NCI-H2107 treated with DMSO at 0.1 percent for 48 hours (cell line): ENCODE measurements around the gene ANTXR1.

Source experiments
- DNase-seq: peaks from one replicate; lab custom pipeline; 2025; ENCODE audit not compliant: unreplicated experiment; lab: John Stamatoyannopoulos, UW

ANTXR1 gene

DNA sequence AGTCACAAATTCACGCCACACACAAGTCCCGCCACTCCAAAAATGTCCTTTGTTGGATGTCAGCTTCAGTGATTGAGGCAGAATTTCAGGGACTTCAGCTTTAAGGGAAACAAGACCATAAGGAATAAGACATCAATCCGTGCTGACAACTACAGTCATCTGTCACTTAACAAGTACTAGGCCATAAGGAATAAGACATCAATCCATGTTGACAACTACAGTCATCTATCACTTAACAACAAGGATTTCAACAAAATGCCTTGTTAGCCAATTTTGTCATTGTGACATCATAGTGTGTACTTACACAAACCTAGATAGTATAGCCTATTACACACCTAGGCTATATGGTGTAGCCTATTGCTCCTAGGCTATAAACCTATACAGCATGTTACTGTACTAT lies 58.0 kb downstream of the ANTXR1 start:
- DNase-seq, result no peak

DNA sequence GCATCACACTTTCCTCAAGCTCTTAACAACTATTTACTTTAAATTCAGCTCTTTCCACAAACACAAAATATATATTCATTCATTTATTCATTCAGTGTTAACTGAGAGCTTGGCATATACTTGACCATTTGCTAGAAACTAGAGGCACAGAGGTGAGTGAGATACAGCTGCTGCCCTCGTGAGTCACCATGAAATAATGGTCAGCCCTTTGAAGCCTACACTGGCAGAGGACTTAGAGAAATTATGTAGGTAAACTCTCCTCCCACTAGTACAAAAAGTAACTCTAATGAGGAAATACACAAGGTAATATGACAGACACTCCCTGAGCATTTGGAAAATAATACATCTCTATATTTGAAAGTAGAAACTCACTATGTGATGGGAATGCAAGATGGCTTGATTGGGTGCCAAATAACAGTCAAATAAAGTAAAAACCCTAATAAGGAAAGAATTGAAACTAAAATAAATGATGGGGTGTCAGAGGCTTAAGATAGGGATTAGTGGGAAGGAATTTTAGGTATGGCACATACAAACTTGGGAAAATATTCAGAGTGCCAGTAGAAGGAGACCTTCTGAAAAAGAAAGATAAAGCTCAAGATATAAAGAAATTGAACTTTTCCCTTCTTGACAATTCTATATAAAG lies 61.1 kb downstream of the ANTXR1 start:
- no peak for DNase-seq

GRCh38 chr2:69074918-69075317 lies 61.9 kb downstream of the ANTXR1 start:
- no peak for DNase-seq

DNA sequence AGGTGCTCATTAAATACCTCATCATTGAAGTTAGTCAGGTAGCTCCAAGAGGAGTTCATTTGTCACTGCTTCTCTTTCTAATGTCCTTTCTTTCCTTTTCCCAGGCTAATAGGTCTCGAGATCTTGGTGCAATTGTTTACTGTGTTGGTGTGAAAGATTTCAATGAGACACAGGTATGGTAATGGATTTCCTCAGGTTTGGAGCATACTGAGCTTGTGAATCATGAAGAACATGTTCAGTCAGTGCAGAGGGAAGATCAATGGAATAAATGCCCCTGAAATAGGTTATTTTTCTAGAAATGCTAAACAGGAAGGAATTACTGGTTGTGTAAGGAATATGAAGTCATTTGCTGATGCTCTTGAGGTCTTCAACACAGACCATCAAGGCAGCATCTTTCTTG lies 62.5 kb downstream of the ANTXR1 start:
- no peak for DNase-seq

GRCh38 chr2:69076601-69077000 lies 63.6 kb downstream of the ANTXR1 start:
- no peak for DNase-seq

- DNase-seq, result no peak
These were observed 64.4 kb downstream of the ANTXR1 start for GRCh38 chr2:69077252-69077950.

DNA sequence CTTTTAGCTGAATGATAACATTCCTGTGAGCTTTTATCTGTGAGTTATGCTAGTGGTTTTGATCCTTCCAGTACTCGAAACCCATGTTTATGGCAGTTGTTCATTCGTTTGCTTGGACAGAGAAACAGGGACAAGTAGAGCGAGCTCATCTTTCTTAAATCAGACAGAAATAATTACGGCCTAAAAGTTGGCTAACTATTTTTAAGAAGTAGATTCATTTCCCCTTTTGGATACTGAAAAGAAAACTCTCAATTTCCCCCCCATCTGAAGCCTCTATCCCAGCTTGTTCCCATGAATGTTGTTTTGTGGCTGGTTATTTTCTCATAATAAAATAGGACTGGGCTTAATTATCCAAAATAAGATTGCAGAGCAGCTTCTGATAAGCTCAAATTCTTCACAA lies 67.1 kb downstream of the ANTXR1 start:
- no peak for DNase-seq

DNA sequence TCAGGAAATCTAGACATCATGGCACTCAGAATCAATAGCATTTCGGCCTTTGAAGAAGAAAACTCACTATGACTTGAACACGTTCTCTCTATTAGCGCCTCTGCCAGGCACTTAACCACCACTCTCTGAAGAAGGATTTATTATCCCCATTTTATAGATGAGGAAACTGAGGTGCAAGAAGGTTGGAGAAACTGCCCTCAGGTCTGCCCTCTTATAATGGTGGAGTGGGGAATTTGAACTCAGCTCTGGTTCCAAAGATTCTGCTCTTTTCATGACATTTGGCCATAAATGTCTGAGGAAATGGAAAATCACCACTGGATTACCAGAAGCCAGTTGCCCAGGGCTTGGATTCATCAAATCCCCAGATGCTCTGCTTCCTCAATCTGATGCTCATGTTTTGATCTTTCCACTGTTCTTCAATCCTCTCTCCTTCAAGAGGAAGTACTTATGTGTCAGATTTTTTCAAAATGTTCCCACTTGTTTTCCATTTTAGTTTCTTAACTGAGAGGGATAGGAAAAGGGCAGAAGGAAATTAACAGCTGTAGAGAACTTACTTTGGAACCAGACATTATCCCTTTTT lies 68.1 kb downstream of the ANTXR1 start:
- no peak for DNase-seq

DNA sequence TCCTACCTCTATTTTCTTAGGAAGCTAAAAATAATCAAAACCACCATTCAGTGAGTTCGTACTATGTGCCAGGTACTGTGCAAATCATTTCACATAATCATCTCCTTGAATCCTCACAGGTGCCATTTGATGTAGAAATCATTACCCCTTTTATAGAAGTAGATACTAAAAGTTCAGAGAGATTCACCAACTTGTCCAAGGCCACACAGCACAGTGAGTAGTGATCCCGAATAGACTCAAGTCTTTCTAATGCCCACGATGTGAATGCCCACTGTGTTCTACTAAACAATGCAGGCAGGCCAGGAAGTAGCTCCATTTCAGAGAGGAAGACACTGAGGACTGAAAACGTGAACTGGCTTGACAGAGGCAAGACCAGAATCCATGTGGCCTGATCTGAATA lies 68.8 kb downstream of the ANTXR1 start:
- DNase-seq, result no peak

DNA sequence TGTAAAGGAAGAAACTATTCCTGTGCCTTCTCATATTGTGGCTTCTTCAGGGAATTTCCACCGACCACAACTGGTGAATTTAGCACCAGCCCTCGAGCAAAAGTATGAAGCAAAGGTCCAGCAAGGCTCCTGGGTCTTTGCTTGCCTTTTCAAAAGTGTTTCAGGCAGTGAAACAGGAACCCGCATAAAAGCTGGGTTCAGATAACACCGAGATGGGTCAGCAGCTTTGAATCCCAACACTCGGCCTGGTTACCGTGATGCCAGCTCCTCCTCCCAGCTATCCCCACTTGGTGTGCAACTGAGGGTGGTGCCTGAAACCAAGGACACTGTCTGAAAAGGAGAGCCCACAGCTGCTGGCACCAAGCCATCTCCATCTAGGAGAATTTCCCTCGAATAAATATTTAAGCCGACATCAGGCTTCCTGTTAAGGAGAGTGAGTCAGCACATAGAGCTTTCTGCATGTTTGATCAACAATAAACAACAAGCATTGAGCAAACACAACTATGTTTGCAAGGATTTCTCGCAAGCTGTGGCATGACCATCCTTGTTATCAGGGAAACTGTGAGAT lies 69.5 kb downstream of the ANTXR1 start:
- DNase-seq, result peak; percentile 10

- DNase-seq, result no peak
These were observed 70.3 kb downstream of the ANTXR1 start for GRCh38 chr2:69083235-69083748.

DNA sequence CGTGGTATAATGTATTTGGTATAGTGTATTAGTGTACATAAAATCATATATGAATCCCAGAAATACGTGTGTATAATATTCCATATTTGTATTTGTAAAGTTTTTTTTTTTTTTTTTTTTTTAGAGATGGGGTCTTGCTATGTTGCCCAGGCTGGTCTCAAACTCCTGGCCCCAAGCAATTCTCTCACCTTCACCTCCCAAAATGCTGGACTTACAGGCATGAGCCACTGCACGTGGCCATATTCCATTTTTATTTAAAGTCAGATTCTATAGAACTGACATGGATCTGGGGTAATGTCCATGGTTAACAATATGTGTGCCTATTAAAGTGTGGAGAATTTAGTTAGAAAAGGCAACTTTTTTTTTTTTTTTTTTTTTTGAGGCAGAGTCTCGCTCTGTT lies 71.5 kb downstream of the ANTXR1 start:
- no peak for DNase-seq

DNA sequence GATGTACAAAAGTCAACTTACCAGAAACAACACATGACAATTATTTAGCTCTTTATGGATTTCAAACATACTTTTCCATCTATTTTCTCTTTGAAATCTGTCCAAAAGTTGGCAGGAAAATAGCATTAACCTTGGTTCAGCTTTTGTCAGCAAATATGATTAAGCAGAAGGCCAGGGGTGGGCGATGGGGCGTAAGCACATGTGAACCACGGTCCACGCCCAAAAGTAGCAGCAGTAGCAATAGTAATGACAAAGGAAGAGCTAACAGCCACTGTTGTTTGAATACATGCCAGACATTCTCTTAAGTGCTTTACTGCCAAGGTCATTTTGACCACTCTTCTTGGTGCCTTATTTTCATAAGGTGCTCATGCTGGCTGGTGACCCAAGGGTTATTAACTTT lies 73.5 kb downstream of the ANTXR1 start:
- DNase-seq, result no peak

GRCh38 chr2:69087211-69087911 lies 74.4 kb downstream of the ANTXR1 start:
- no peak for DNase-seq

DNA sequence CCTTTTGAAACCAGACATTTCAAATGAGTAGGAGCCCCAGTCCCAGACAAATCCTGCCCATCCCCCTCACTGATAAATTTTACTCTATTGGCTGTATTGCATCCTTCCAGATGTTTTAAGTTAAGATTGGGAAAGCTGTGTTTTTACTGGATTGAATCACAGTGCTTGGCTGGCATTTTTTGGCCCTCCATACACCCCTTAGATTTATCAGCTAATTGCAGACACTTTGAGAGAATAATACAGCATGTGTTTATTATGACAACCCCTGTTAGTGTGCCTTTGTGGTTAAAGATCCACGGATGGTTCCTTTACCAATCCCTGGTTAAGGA lies 74.9 kb downstream of the ANTXR1 start:
- no peak for DNase-seq

DNA sequence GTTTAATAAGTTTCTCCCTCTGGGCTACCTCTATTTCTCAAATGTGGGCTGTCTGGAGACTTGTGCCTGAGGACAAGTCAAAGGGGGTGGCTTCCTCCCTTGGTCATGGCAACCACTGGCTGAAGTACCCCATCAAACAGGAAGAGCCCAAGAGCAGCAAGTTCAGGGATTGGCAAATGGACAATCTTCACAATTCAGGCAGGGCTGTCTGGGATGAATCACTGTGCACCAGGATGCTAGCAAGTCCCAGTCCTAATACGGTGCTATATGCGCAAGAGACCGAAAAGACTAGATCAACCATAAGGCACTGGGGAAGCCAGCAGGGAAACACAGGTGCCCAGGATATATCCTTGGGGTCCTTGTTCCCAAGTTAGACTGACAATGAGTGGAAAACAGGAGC lies 75.5 kb downstream of the ANTXR1 start:
- no peak for DNase-seq

DNA sequence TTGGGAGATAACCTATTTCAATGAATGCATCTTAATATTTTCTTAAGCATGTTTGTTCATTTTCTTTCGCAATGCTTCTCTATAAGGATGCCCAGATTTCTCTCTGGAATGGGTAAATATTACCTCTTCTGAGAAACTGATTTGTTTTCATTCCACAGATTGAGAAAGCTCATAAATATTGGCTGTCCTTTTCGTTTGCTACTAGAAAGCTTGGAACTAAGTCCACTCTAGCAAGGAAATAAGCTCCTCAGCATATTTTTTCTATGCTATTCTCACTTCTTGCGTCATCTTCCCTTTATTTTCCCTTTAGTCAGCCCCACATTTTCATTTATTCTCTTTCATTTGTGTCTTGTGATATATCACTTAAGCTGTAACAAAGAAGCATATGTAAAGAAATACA lies 76.3 kb downstream of the ANTXR1 start:
- DNase-seq, result no peak

DNA sequence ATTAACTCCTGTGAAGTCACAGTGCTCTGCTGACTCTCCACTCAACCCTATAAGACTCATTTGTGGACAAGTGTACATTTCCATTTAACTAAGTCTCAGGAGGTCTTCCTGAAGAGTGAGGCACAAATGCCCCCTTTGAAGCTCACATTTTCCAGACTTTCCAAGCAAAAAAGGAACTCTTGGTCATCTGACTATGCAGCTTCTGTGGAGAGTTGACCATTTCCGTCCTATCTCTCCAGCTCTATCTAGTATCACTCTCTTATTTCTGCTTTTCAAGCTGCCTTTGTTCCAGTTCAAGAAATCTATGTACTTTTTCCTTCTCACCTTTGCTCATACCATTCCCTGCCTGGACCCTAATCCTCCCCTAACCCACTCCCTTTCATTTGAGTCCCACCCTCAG lies 77.0 kb downstream of the ANTXR1 start:
- no peak for DNase-seq

DNA sequence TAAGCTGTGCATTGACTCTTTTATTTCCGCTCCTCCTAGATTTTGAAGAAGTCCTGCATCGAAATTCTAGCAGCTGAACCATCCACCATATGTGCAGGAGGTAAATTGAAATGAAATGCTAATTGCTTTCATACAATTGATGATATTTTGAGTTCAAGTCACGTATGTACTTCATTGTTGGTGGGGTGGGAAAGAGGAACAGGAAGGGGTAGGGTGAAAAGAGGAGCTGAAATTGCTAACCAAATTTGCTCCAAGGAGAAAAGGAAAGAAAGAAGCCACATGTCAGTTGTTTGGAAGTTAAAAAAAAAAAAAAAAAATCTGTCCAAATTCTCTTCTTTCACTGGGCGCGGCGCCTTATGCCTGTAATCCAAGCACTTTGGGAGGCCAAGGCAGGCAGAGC lies 77.8 kb downstream of the ANTXR1 start:
- DNase-seq, result no peak

DNA sequence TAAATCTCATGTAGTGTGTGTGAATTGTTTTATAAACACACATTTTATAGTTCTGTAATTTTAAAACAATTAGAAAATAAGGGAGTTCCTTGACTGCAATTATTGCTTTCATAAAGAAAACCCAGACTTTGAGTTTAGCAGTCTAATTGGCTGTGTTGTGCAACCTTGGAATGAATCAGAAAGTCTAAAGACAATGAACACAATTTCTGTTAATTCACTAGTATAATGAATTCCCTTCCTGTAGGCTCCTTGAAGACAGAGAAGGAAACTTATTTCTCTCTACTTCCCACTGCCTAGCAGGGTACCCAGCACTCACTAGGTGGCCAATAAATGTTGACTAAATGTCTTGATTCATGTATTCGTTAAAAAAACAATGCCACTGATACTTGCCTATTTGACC lies 79.9 kb downstream of the ANTXR1 start:
- no peak for DNase-seq

DNA sequence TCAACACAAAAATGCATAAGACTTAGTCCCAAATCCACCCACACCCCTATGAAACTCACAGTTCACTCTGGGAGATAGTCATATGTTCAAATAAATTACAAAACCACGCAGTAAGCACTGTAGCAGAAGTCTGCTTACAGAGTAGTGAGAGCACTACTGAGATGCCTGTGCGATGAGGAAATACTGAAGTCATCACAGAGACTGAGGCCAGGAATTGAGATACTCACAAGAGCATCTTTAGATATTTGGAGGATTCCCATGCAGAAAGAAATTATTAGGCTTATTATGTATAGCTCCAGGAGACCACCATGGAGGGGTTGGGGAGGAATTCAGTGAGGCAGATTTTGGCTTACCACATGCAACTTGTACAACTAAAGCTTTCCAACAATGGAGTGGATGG lies 82.3 kb downstream of the ANTXR1 start:
- DNase-seq, result no peak
